ENCODE measurements around the gene STEAP1B. TPM values are rescaled to one million over a fixed set of nuclear protein-coding genes. Genes with fewer than 3 reads are reported as not detected.

STEAP1B gene
- total and polyA plus RNA-seq, 4 donors, result 0.06 to 0.28 (median 0.08) TPM; not detected in 1

GRCh38 chr7:22427104-22427503, 72.9 kb downstream of the STEAP1B start:
- no peak for DNase-seq (ENCODE audit: low spot score)
- no peaks in the 10 kb centered on the region for H3K9me3 ChIP-seq (ENCODE audit: control insufficient read depth in 4 of 4, low read length in 3 of 4)
- H3K4me3 ChIP-seq (ENCODE audit: low read depth in 1 of 3, low read length in 3 of 3), result no peak overlapping the region
- no peak overlapping the region for H3K9ac ChIP-seq (ENCODE audit: low read depth in 1 of 2, low read length in 2 of 2)
- H3K4me1 ChIP-seq (ENCODE audit: control insufficient read depth in 4 of 4, insufficient read depth in 4 of 4, low read length in 3 of 4), result no peaks in the 10 kb centered on the region
- H3K27ac ChIP-seq (ENCODE audit: low read depth in 1 of 2, low read length in 2 of 2), result no peak overlapping the region
- no peaks in the 10 kb centered on the region for H3K27me3 ChIP-seq (ENCODE audit: control insufficient read depth in 4 of 4, insufficient read depth in 4 of 4, low read length in 3 of 4)
- TF ChIP-seq RAD21 (IDR thresholded peaks at IDR 0.05), result no peak
- no peak for TF ChIP-seq NR2F2 (IDR thresholded peaks at IDR 0.05)
- TF ChIP-seq HNF4G (IDR thresholded peaks at IDR 0.05), result no peak
- TF ChIP-seq TAF1 (conservative IDR thresholded peaks at IDR 0.05), result no peak
- no peak for TF ChIP-seq EGR1 (IDR thresholded peaks at IDR 0.05; ENCODE audit: low read depth in 2 of 2)
- no peak for TF ChIP-seq YY1 (IDR thresholded peaks at IDR 0.05)
- no peak for TF ChIP-seq REST (IDR thresholded peaks at IDR 0.05)
- TF ChIP-seq JUND (IDR thresholded peaks at IDR 0.05), result no peak
- no peak for TF ChIP-seq ATF3 (IDR thresholded peaks at IDR 0.05)
- TF ChIP-seq HNF4A (conservative IDR thresholded peaks at IDR 0.05), result no peak
- no peak for TF ChIP-seq FOXA1 (IDR thresholded peaks at IDR 0.05)
- TF ChIP-seq FOXA2 (IDR thresholded peaks at IDR 0.05), result no peak
- no peak for TF ChIP-seq RXRA (IDR thresholded peaks at IDR 0.05)
- no peak for TF ChIP-seq CTCF (IDR thresholded peaks at IDR 0.05; ENCODE audit: low read depth, low read length, missing input control)
- TF ChIP-seq SP1 (IDR thresholded peaks at IDR 0.05), result no peak
- TF ChIP-seq MAX (IDR thresholded peaks at IDR 0.05), result no peak
- TF ChIP-seq GABPA (IDR thresholded peaks at IDR 0.05 in 1 of 2, conservative IDR thresholded peaks at IDR 0.05 in 1 of 2), result no peak
- no peak for TF ChIP-seq ZBTB33 (IDR thresholded peaks at IDR 0.05)
- no peaks in the 10 kb centered on the region for H3K36me3 ChIP-seq (ENCODE audit: control insufficient read depth in 4 of 4, insufficient read depth in 3 of 4, low read depth in 1 of 4, low read length in 3 of 4)
- 92% methylated on average over 3 of the region's 3 CpGs for WGBS

Data from liver (tissue), 9 donors.